K562 (cell line): ENCODE data around the gene PRC1. TPM values are rescaled to one million over a fixed set of nuclear protein-coding genes. Genes with fewer than 3 reads are reported as not detected.

Experiments
- ATAC-seq: fragments of 200-7000 bp; cut with Tn5 transposase; 3 replicates; pipeline ENCODE4 v1.9.1; 2020; ENCODE audit warnings: moderate library complexity
- BruUV-seq: library from RNA; stranded (reverse); fragments of 400-500 nt; replicated peaks from 2 replicates; lab custom pipeline; 2021; lab: Mats Ljungman, UMichigan
- CTCF ChIA-PET: fragments of 300-600 bp; formaldehyde crosslinking; extraction: SDS; loops from one replicate; lab custom pipeline; 2021; ENCODE audit warnings: low intra/inter-chr PET ratio; lab: Yijun Ruan, JAX
- POLR2A ChIA-PET: fragments of 300-600, 350-650 bp; sonication (Branson Sonifier 250); formaldehyde crosslinking; extraction: SDS; loops from one replicate; lab custom pipeline; 2021; ENCODE audit warnings: antibody characterized with exemption, inconsistent platforms; lab: Yijun Ruan, JAX
- DNase-seq, 4 experiments: peaks; one replicate each; pipeline versions ENCODE4 v3.0.0 to v3.0.0-alpha.2; 2011 to 2018; ENCODE audit warnings: low spot score in 3 of 4, mixed read lengths in 3 of 4; ENCODE audit errors: extremely low read depth in 1 of 4
- FAIRE-seq: peaks from 2 replicates; lab custom pipeline; 2011; peaks lifted over from hg19 to GRCh38; lab: Jason Lieb, UNC
- H2AFZ ChIP-seq: 2 replicates; pipeline ENCODE4 v1.6.0; 2011; ENCODE audit warnings: low read depth, low read length, control low read depth, inconsistent platforms
- H3K27ac ChIP-seq: fragments of 200-600 bp; 3 replicates; pipeline ENCODE4 v1.8.0; 2011; ENCODE audit warnings: low read depth, mild to moderate bottlenecking, control low read depth, inconsistent platforms, low read length, moderate library complexity, mixed read lengths; ENCODE audit errors: extremely low read depth
- H3K27me3 ChIP-seq, 2 experiments: fragments of 300-600 bp in 1 of 2; 2 replicates in 1 of 2; 3 replicates in 1 of 2; pipeline versions ENCODE4 v1.6.0 to v1.8.0; 2011; ENCODE audit warnings: inconsistent platforms in 2 of 2, low read length in 2 of 2, mild to moderate bottlenecking in 1 of 2, mixed read lengths in 1 of 2, moderate library complexity in 1 of 2; ENCODE audit not compliant: control insufficient read depth in 2 of 2, insufficient read depth in 2 of 2
- H3K36me3 ChIP-seq: fragments of 300-600 bp; 3 replicates; pipeline ENCODE4 v1.8.0; 2011; ENCODE audit warnings: mild to moderate bottlenecking, low read length, inconsistent platforms; ENCODE audit not compliant: control insufficient read depth, insufficient read depth
- H3K4me1 ChIP-seq, 2 experiments: fragments of 200-600 bp in 1 of 2; replicated peaks in 1 of 2; 2 replicates in 1 of 2; 3 replicates in 1 of 2; pipeline versions ENCODE4 v1.5.1 to v1.8.0; 2011; ENCODE audit warnings: inconsistent platforms in 2 of 2, low read length in 2 of 2, mild to moderate bottlenecking in 1 of 2, mixed read lengths in 1 of 2, moderate library complexity in 1 of 2; ENCODE audit not compliant: control insufficient read depth in 2 of 2, insufficient read depth in 2 of 2
- H3K4me2 ChIP-seq: 2 replicates; pipeline ENCODE4 v1.6.1; 2011; ENCODE audit warnings: low read length, control low read depth, inconsistent platforms, mixed read lengths; ENCODE audit not compliant: insufficient read depth
- H3K4me3 ChIP-seq: fragments of 200-600 bp; sonication (generic), shearing (Covaris generic); 2 replicates; pipeline ENCODE4 v1.5.1; 2016; ENCODE audit warnings: control low read depth, inconsistent platforms
- H3K79me2 ChIP-seq: fragments of 200-600 bp; 3 replicates; pipeline ENCODE4 v1.8.0; 2011; ENCODE audit warnings: low read length, inconsistent platforms; ENCODE audit not compliant: control insufficient read depth, insufficient read depth
- H3K9ac ChIP-seq, 2 experiments: 2 replicates each; pipeline versions ENCODE4 v1.6.0 to v1.6.1; 2011; ENCODE audit warnings: low read depth in 2 of 2, low read length in 2 of 2, control low read depth in 1 of 2, inconsistent platforms in 1 of 2, mild to moderate bottlenecking in 1 of 2, mixed read lengths in 1 of 2; ENCODE audit not compliant: insufficient read depth in 1 of 2
- H3K9me1 ChIP-seq: one replicate; pipeline ENCODE4 v1.6.0; 2011; ENCODE audit warnings: inconsistent platforms, mild to moderate bottlenecking, low read length, moderate library complexity; ENCODE audit not compliant: control insufficient read depth, insufficient read depth
- H3K9me3 ChIP-seq: replicated peaks from 2 replicates; pipeline ENCODE4 v1.5.1; 2011; ENCODE audit warnings: low read depth, low read length, inconsistent platforms; ENCODE audit not compliant: control insufficient read depth, insufficient read depth
- H4K20me1 ChIP-seq: replicated peaks from 2 replicates; pipeline ENCODE4 v1.6.1; 2011; ENCODE audit warnings: low read length, inconsistent platforms, mixed read lengths; ENCODE audit not compliant: control insufficient read depth, insufficient read depth
- DEAF1 ChIP-seq: fragments of 450-650 bp; formaldehyde crosslinking; IDR thresholded peaks from 2 replicates; pipeline ENCODE4 v1.4.0; 2020; ENCODE audit warnings: mild to moderate bottlenecking, moderate library complexity
- EP400 ChIP-seq: fragments of 450-650 bp; IDR thresholded peaks from 2 replicates; pipeline ENCODE4 v1.6.1; 2017; ENCODE audit warnings: antibody characterized with exemption, mild to moderate bottlenecking, moderate library complexity
- GABPA ChIP-seq: fragments of 200-800 bp; sonication (Bioruptor generic); conservative IDR thresholded peaks from 2 replicates; pipeline ENCODE4 v1.6.1; 2016; ENCODE audit warnings: low read depth, missing genetic modification characterization, missing compliant biosample characterization
- HMBOX1 ChIP-seq: sonication (generic); IDR thresholded peaks from 2 replicates; pipeline ENCODE4 v1.6.1; 2016
- MLLT1 ChIP-seq, 2 experiments: fragments of 450-650 bp; IDR thresholded peaks; 2 replicates each; pipeline ENCODE4 v1.6.1; 2016
- NFE2L1 ChIP-seq: fragments of 450-650 bp; IDR thresholded peaks from 2 replicates; pipeline ENCODE4 v1.6.1; 2016; ENCODE audit warnings: missing genetic modification characterization, low read depth, mild to moderate bottlenecking, missing compliant biosample characterization, moderate library complexity, borderline replicate concordance
- SMARCE1 ChIP-seq: fragments of 450-650 bp; IDR thresholded peaks from 2 replicates; pipeline ENCODE4 v1.7.1; 2016; ENCODE audit warnings: mild to moderate bottlenecking
- ZNF12 ChIP-seq: sonication (generic); formaldehyde crosslinking; IDR thresholded peaks from 2 replicates; pipeline ENCODE4 v1.4.0; 2020; ENCODE audit warnings: mild to moderate bottlenecking, missing genetic modification reagents
- ZNF431 ChIP-seq: sonication (generic); formaldehyde crosslinking; IDR thresholded peaks from 2 replicates; pipeline ENCODE4 v1.8.0; 2022; ENCODE audit warnings: mild to moderate bottlenecking, missing genetic modification reagents
- ZNF830 ChIP-seq: fragments of 250-450 bp; sonication (Bioruptor Pico); IDR thresholded peaks from 2 replicates; pipeline ENCODE4 v1.5.0; 2021; ENCODE audit warnings: mild to moderate bottlenecking
- WGBS: fragments of 100-300 bp; shearing (Covaris generic); methylation state at CpG from one replicate; pipeline ENCODE4 v1.1.6; 2016; ENCODE audit warnings: low coverage, mixed read lengths; ENCODE audit not compliant: insufficient coverage; ENCODE audit errors: missing lambda C conversion rate; 5-methylcytosine and 5-hydroxymethylcytosine counted together
- in situ Hi-C: fragments of 300-500 bp; cut with MboI; formaldehyde crosslinking; loops from 4 replicates; pipeline ENCODE4 v1.15.0; 2018; ENCODE audit warnings: inconsistent platforms, mixed read lengths
- intact Hi-C: fragments of 100-400 bp; cut with micrococcal nuclease; formaldehyde crosslinking; loops from 2 replicates; pipeline ENCODE4 v1.14.2; 2022
- polyA plus RNA-seq, 8 experiments: library from polyadenylated mRNA; depleted of rRNA in 4 of 8; stranded (reverse) in 5 of 8; unstranded in 3 of 8; fragments of >200 nt; fragmentation: Nextera tagmentation in 2 of 8; fragmentation: Illumina TruSeq in 1 of 8; extraction: Ambion mirVana in 2 of 8; extraction: Trizol in 1 of 8; gene quantifications; 2 replicates each; pipeline versions ENCODE4 v1.2.1 to v1.2.3, GENCODE V29; 2011 to 2014; ENCODE audit warnings: inconsistent platforms in 1 of 8, missing spikeins in 1 of 8
- total RNA-seq, 7 experiments: library from RNA; depleted of rRNA in 6 of 7; stranded (reverse); fragments of >200 nt in 6 of 7; fragmentation: Illumina TruSeq in 2 of 7; extraction: Trizol in 2 of 7; gene quantifications; 2 replicates each; pipeline versions ENCODE4 v1.2.1 to v1.2.3, GENCODE V29; 2011 to 2021; ENCODE audit warnings: low replicate concordance in 1 of 7

The PRC1 gene
- total and polyA plus RNA-seq, 9 of the 15 experiments (the other 6 are each of a cell fraction or from before 2014, with no cell fraction given), result 156 to 391 (median 240) TPM

DNA sequence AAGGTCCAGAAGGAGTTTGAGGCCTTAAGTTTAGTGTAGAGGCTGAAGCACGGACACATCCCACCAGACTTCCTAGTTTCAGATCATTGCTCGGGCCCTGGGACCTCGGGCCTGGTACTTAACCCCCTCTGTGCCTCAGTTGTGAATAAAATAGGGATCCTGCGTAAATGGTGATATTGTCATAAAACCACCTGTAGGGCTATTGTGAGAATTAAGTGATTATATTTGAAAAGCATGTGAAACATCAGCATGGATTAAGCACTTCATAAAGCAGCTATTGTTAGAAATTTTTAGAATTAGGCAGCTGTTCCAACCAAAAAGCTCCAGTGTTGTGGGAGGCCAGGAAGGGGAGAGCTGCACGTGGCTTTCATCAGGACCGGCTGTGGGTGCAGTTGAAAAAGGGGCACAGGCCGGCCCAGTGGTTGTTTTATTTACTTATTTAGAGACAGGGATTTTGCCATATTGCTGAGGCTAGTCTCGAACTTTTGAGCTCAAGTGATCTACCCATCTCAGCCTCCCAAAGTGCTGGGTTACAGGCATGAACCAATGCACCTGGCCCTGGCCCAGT lies 35.2 kb downstream of the PRC1 start (continued):
- no peak for TF ChIP-seq SMARCE1
- TF ChIP-seq GABPA (tag), result no peak
- no peak for TF ChIP-seq EP400
- no peak for TF ChIP-seq ZNF12 (CRISPR knock-in tag)

GRCh38 chr15:90957791-90958190 lies 36.5 kb downstream of the PRC1 start:
- DNase-seq, result no peak
- peaks cover 63% of the 10 kb centered on the region for H3K36me3 ChIP-seq
- H3K9ac ChIP-seq, result peak overlapping the region in 1 of 2 experiments; percentile 31; a peak in 1 of 4 replicates
- H3K27me3 ChIP-seq, result no peaks in the 10 kb centered on the region
- H3K4me1 ChIP-seq, result peaks cover 8 to 44% of the 10 kb centered on the region in 2 experiments; a peak in 4 of 5 replicates
- BruUV-seq, result no TSS peak
- in situ Hi-C loops (no loop called here), intact Hi-C loops (loop anchor here (5.0 kb wide), 1 partner anchor 35 kb away; the partner anchor contains the start of gene PRC1)
- H3K4me2 ChIP-seq, result no peak overlapping the region
- no peak for FAIRE-seq
- H3K79me2 ChIP-seq, result peaks cover 35% of the 10 kb centered on the region
- TF ChIP-seq ZNF830 (CRISPR knock-in tag) (no peak), ZNF431 (CRISPR knock-in tag) (no peak), HMBOX1 (no peak), DEAF1 (CRISPR knock-in tag) (no peak), NFE2L1 (tag) (no peak), MLLT1 (IDR thresholded peaks at IDR 0.05) (no peak)
- no peaks in the 10 kb centered on the region for H3K9me3 ChIP-seq
- no peak for ATAC-seq
- ChIA-PET POLR2A (interaction anchor here (0.6 to 3.6 kb wide), 7 partner anchors 8 to 39 kb away, joined by 3 to 20 read pairs (median 6); no protein-coding TSS in a partner anchor), CTCF (no interaction called here)
- WGBS, result 94% methylated on average over 4 of the region's 6 CpGs
- H3K9me1 ChIP-seq, result no peaks in the 10 kb centered on the region
- H3K4me3 ChIP-seq, result no peak overlapping the region
- H2AFZ ChIP-seq, result no peak overlapping the region
- no peak overlapping the region for H3K27ac ChIP-seq
- no peaks in the 10 kb centered on the region for H4K20me1 ChIP-seq
